GM21723 (cell line): ENCODE results near the gene SAMD14.

Source experiments
- ATAC-seq: cut with Tn5 transposase; IDR thresholded peaks from one replicate; pipeline ENCODE4 v1.9.1; 2021; ENCODE audit warnings: mild to moderate bottlenecking, moderate library complexity; ENCODE audit not compliant: unreplicated experiment

SAMD14 gene

GRCh38 chr17:50148226-50149090, 18.5 kb upstream of the SAMD14 start:
- peak; percentile 39 for ATAC-seq

GRCh38 chr17:50147841-50148225, 17.9 kb upstream of the SAMD14 start:
- no peak for ATAC-seq

GRCh38 chr17:50146927-50147665, 17.1 kb upstream of the SAMD14 start:
- no peak for ATAC-seq

- ATAC-seq: no peak
Observed at GRCh38 chr17:50146230-50146926, 16.4 kb upstream of the SAMD14 start.

- ATAC-seq: no peak
Observed at GRCh38 chr17:50145532-50146229, 15.7 kb upstream of the SAMD14 start.

GRCh38 chr17:50144845-50145531, 15.0 kb upstream of the SAMD14 start:
- ATAC-seq: no peak

- no peak for ATAC-seq
Observed at GRCh38 chr17:50144355-50144754, 14.4 kb upstream of the SAMD14 start.

- no peak for ATAC-seq
Observed at GRCh38 chr17:50143461-50144176, 13.7 kb upstream of the SAMD14 start.

GRCh38 chr17:50141745-50142110, 11.8 kb upstream of the SAMD14 start:
- ATAC-seq: no peak

- ATAC-seq: no peak
Observed at GRCh38 chr17:50141026-50141744, 11.2 kb upstream of the SAMD14 start.

GRCh38 chr17:50139950-50140885, 10.3 kb upstream of the SAMD14 start:
- ATAC-seq: peak; percentile 49

- ATAC-seq: no peak
Observed at GRCh38 chr17:50139185-50139783, 9.3 kb upstream of the SAMD14 start.

- ATAC-seq: no peak
Observed at GRCh38 chr17:50137042-50137441, 7.1 kb upstream of the SAMD14 start.

GRCh38 chr17:50136096-50136687, 6.2 kb upstream of the SAMD14 start:
- ATAC-seq: no peak

GRCh38 chr17:50135316-50136095, 5.5 kb upstream of the SAMD14 start:
- ATAC-seq: no peak
